Colonic mucosa (tissue), 4 donors: ENCODE data around the gene RABL2A. TPM values are rescaled to one million over a fixed set of nuclear protein-coding genes. Genes with fewer than 3 reads are reported as not detected.
"Not testable (repeated sequence)": the region's sequence is repeated elsewhere in the genome, so short reads cannot be mapped to it uniquely, and the experiment has no call there.

Experiments used
- DNase-seq: peaks from one replicate; pipeline ENCODE4 v3.0.0-alpha.2; 2020
- H3K27ac ChIP-seq: fragments of 200-600 bp; one replicate; pipeline ENCODE4 v1.8.0; 2021
- H3K27me3 ChIP-seq: fragments of 200-600 bp; one replicate; pipeline ENCODE4 v1.8.0; 2021
- H3K36me3 ChIP-seq: fragments of 200-600 bp; one replicate; pipeline ENCODE4 v1.8.0; 2021
- H3K4me1 ChIP-seq: fragments of 200-600 bp; one replicate; pipeline ENCODE4 v1.8.0; 2021; ENCODE audit warnings: mild to moderate bottlenecking
- H3K4me3 ChIP-seq: fragments of 200-600 bp; one replicate; pipeline ENCODE4 v1.8.0; 2021
- H3K9ac ChIP-seq, 2 donors: one replicate each; pipeline ENCODE4 v1.7.0; 2013; ENCODE audit warnings: control low read depth in 2 of 2, low read depth in 2 of 2, low read length in 2 of 2
- H3K9me3 ChIP-seq: fragments of 200-600 bp; one replicate; pipeline ENCODE4 v1.8.0; 2021
- CTCF ChIP-seq: fragments of 200-600 bp; IDR thresholded peaks from one replicate; pipeline ENCODE4 v1.8.0; 2022; ENCODE audit warnings: antibody characterized with exemption, mild to moderate bottlenecking
- intact Hi-C: fragments of 100-400 bp; cut with DNase I; formaldehyde crosslinking; loops from one replicate; pipeline ENCODE4 v1.14.1; 2022
- total RNA-seq, 2 donors: library from RNA; stranded (reverse); fragmentation: NEBNext Ultra II Directional in 1 of 2; extraction: Animal tissue kit (Norgen Biotek cat#: 25700) in 1 of 2; gene quantifications; one replicate each; pipeline ENCODE4 v1.2.1, GENCODE V29; 2021
- donor health status: healthy.
- donor health status: DM: no; HTN: no; CAD: no.
- donor health status: DM: no; HTN: no; CAD: no.

Gene RABL2A
- 10 to 100 TPM in 1 of 2 donors, 1 to 10 TPM in 1; 9.3 to 19.4 TPM for total RNA-seq

- Histone ChIP-seq H3K9ac (peak within 1 kb of the TSS; percentile 26 to 43), H3K4me3 (peak within 1 kb of the TSS; percentile 34)
- DNase-seq: peak; percentile 88
- H3K27me3 ChIP-seq, H3K9me3 ChIP-seq, H3K4me1 ChIP-seq, H3K27ac ChIP-seq, intact Hi-C loops, H3K36me3 ChIP-seq: not testable (repeated sequence)
Measured at GRCh38 chr2:113626616-113627330, at the start of gene RABL2A. Gene RABL2A (plus strand): TSS chr2:113627266. CDS start chr2:113628607, 1,341 bp downstream.

- H3K27ac ChIP-seq, H3K4me3 ChIP-seq, H3K4me1 ChIP-seq, H3K9me3 ChIP-seq, H3K9ac ChIP-seq, H3K36me3 ChIP-seq, H3K27me3 ChIP-seq, intact Hi-C loops: not testable (repeated sequence)
- DNase-seq: peak; percentile 47
Measured at GRCh38 chr2:113578508-113578907, 48.6 kb upstream of the RABL2A start.

- H3K27ac ChIP-seq, H3K9ac ChIP-seq, H3K9me3 ChIP-seq, H3K4me1 ChIP-seq, intact Hi-C loops, H3K27me3 ChIP-seq, H3K36me3 ChIP-seq, H3K4me3 ChIP-seq, DNase-seq: not testable (repeated sequence)
Measured at GRCh38 chr2:113582473-113582872, 44.6 kb upstream of the RABL2A start.

GRCh38 chr2:113583521-113584225 lies 43.4 kb upstream of the RABL2A start:
- H3K9me3 ChIP-seq, intact Hi-C loops: not testable (repeated sequence)
- H3K9ac ChIP-seq: peak overlapping the region; percentile 58 to 91

GRCh38 chr2:113584311-113585092 lies 42.6 kb upstream of the RABL2A start:
- peak overlapping the region in 1 of 2 donors; percentile 12 for H3K9ac ChIP-seq
- DNase-seq, intact Hi-C loops, H3K9me3 ChIP-seq, H3K4me1 ChIP-seq, H3K27me3 ChIP-seq, H3K36me3 ChIP-seq: not testable (repeated sequence)
- peak overlapping the region; percentile 79 for H3K27ac ChIP-seq
- H3K4me3 ChIP-seq: peak overlapping the region; percentile 77

More at GRCh38 chr2:113583521-113584225, 43.4 kb upstream of the RABL2A start:
- H3K36me3 ChIP-seq, H3K4me1 ChIP-seq, H3K27me3 ChIP-seq: not testable (repeated sequence)
- peak overlapping the region; percentile 77 for H3K4me3 ChIP-seq
- peak; percentile 86 for DNase-seq
- H3K27ac ChIP-seq: peak overlapping the region; percentile 79

- H3K27me3 ChIP-seq, H3K9ac ChIP-seq, H3K9me3 ChIP-seq, H3K36me3 ChIP-seq, H3K27ac ChIP-seq, intact Hi-C loops, H3K4me3 ChIP-seq, H3K4me1 ChIP-seq: not testable (repeated sequence)
- DNase-seq: peak; percentile 70
- TF ChIP-seq CTCF: peak; percentile 37
Measured at GRCh38 chr2:113587201-113587600, 39.9 kb upstream of the RABL2A start.

GRCh38 chr2:113589591-113589990 lies 37.5 kb upstream of the RABL2A start:
- H3K27ac ChIP-seq, DNase-seq, H3K27me3 ChIP-seq, H3K9me3 ChIP-seq, H3K4me1 ChIP-seq, intact Hi-C loops, H3K9ac ChIP-seq, H3K4me3 ChIP-seq, H3K36me3 ChIP-seq: not testable (repeated sequence)

GRCh38 chr2:113591926-113592325 lies 35.1 kb upstream of the RABL2A start:
- intact Hi-C loops: not testable (repeated sequence)

GRCh38 chr2:113593280-113593679 lies 33.8 kb upstream of the RABL2A start:
- H3K4me3 ChIP-seq, DNase-seq, H3K9me3 ChIP-seq, H3K27ac ChIP-seq, H3K27me3 ChIP-seq, intact Hi-C loops, H3K4me1 ChIP-seq, H3K36me3 ChIP-seq, H3K9ac ChIP-seq: not testable (repeated sequence)

More at GRCh38 chr2:113591926-113592325, 35.1 kb upstream of the RABL2A start:
- not testable (repeated sequence) for H3K9me3 ChIP-seq, DNase-seq, H3K4me1 ChIP-seq, H3K4me3 ChIP-seq, H3K27ac ChIP-seq, H3K9ac ChIP-seq, H3K27me3 ChIP-seq, H3K36me3 ChIP-seq

- intact Hi-C loops, DNase-seq, H3K36me3 ChIP-seq, H3K9me3 ChIP-seq, H3K27me3 ChIP-seq, H3K4me1 ChIP-seq, H3K4me3 ChIP-seq, H3K27ac ChIP-seq, H3K9ac ChIP-seq: not testable (repeated sequence)
Measured at GRCh38 chr2:113595725-113596124, 31.3 kb upstream of the RABL2A start.

GRCh38 chr2:113597164-113597563 lies 29.9 kb upstream of the RABL2A start:
- DNase-seq, intact Hi-C loops: not testable (repeated sequence)

GRCh38 chr2:113597572-113597971 lies 29.5 kb upstream of the RABL2A start:
- H3K27me3 ChIP-seq, H3K4me3 ChIP-seq, H3K9ac ChIP-seq, H3K9me3 ChIP-seq, H3K27ac ChIP-seq, intact Hi-C loops, H3K36me3 ChIP-seq, H3K4me1 ChIP-seq, DNase-seq: not testable (repeated sequence)

More at GRCh38 chr2:113597164-113597563, 29.9 kb upstream of the RABL2A start:
- not testable (repeated sequence) for H3K27ac ChIP-seq, H3K9ac ChIP-seq, H3K4me1 ChIP-seq, H3K27me3 ChIP-seq, H3K4me3 ChIP-seq, H3K9me3 ChIP-seq, H3K36me3 ChIP-seq
